ENCODE measurements around the gene STUM.
"Not testable (repeated sequence)": the region's sequence is repeated elsewhere in the genome, so short reads cannot be mapped to it uniquely, and the experiment has no call there.

GRCh38 chr1:226499699-226500098 is 48.9 kb upstream of the STUM start:
- not testable (repeated sequence) for TF ChIP-seq EZH2phosphoT487 (IDR thresholded peaks at IDR 0.05; ENCODE audit: low read length); EZH2 (optimal IDR thresholded peaks at IDR 0.05; ENCODE audit: low read depth, low read length)
- TF ChIP-seq, protein P1, sequence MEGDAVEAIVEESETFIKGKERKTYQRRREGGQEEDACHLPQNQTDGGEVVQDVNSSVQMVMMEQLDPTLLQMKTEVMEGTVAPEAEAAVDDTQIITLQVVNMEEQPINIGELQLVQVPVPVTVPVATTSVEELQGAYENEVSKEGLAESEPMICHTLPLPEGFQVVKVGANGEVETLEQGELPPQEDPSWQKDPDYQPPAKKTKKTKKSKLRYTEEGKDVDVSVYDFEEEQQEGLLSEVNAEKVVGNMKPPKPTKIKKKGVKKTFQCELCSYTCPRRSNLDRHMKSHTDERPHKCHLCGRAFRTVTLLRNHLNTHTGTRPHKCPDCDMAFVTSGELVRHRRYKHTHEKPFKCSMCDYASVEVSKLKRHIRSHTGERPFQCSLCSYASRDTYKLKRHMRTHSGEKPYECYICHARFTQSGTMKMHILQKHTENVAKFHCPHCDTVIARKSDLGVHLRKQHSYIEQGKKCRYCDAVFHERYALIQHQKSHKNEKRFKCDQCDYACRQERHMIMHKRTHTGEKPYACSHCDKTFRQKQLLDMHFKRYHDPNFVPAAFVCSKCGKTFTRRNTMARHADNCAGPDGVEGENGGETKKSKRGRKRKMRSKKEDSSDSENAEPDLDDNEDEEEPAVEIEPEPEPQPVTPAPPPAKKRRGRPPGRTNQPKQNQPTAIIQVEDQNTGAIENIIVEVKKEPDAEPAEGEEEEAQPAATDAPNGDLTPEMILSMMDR (IDR thresholded peaks at IDR 0.05; ENCODE audit: low read length): not testable (repeated sequence)
